ENCODE data around the gene MTF1. TPM values are rescaled to one million over a fixed set of nuclear protein-coding genes. Genes with fewer than 3 reads are reported as not detected.

MTF1 gene
- total RNA-seq, 1 donor from 2014 or later, result 14.8 TPM

- Mint-ChIP-seq H3K36me3 (ENCODE audit: low read depth) (peaks cover 24% of the 10 kb centered on the region), H3K4me1 (ENCODE audit: low read depth) (peaks cover 32% of the 10 kb centered on the region), H3K27me3 (ENCODE audit: low read depth) (no peaks in the 10 kb centered on the region), H3K4me3 (ENCODE audit: unreplicated experiment) (peak overlapping the region; percentile 78), H3K27ac (ENCODE audit: unreplicated experiment) (peak overlapping the region; percentile 70), H3K9me3 (ENCODE audit: low read depth) (no peaks in the 10 kb centered on the region)
- TF ChIP-seq, protein P1, sequence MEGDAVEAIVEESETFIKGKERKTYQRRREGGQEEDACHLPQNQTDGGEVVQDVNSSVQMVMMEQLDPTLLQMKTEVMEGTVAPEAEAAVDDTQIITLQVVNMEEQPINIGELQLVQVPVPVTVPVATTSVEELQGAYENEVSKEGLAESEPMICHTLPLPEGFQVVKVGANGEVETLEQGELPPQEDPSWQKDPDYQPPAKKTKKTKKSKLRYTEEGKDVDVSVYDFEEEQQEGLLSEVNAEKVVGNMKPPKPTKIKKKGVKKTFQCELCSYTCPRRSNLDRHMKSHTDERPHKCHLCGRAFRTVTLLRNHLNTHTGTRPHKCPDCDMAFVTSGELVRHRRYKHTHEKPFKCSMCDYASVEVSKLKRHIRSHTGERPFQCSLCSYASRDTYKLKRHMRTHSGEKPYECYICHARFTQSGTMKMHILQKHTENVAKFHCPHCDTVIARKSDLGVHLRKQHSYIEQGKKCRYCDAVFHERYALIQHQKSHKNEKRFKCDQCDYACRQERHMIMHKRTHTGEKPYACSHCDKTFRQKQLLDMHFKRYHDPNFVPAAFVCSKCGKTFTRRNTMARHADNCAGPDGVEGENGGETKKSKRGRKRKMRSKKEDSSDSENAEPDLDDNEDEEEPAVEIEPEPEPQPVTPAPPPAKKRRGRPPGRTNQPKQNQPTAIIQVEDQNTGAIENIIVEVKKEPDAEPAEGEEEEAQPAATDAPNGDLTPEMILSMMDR (IDR thresholded peaks at IDR 0.05), result no peak
- no peak for DNase-seq (ENCODE audit: low spot score)
Observed at GRCh38 chr1:37807220-37807554, 52.2 kb downstream of the MTF1 start.

DNA sequence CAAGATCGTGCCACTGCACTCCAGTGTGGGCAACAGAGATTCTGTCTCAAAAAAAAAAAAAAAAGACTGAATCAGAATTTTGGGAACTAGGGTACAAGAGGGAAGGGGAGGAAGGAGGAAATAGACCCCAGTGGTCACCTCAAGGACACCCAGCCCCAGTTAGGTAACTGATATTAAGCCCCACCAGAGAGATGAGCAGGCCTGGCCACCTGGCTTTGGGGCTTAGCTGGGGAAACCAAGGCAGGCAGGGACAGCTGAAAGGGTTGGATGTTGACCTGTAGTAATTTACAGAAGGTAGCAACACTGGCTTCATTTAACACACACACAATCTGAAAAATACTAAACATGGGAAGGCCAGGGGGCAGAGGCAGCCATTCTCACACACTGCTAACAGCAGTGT, 57.0 kb downstream of the MTF1 start:
- H3K4me1 Mint-ChIP-seq (ENCODE audit: low read depth), result peaks cover 12% of the 10 kb centered on the region

DNA sequence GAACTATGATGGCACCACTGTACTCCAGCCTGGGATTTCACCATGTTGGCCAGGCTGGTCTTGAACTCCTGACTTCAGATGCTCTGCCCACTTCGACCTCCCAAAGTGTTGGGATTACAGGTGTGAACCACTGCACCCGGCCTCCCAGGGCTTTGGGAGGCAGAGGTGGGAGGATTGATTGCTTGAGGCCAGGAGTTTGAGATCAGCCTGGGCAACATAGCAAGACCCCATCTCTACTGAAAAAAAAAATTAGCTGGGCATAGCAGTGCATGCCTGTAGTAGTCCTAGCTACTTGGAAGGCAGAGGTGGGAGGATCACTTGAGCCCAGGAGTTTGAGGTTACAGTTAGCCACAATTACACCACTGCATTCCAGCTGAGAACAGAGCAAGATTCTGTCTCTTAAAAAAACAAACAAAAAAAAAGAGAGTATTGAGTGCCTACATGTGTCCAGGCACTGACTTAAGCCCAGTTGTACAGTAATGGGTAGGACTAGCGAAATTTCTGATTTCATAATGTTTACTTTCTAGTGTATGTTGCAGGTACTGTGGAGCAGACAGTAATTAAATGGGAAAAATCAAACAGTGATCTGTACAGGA, 61.5 kb downstream of the MTF1 start:
- DNase-seq (ENCODE audit: low spot score), result no peak
- Mint-ChIP-seq H3K36me3 (ENCODE audit: low read depth) (peaks cover 11% of the 10 kb centered on the region), H3K27me3 (ENCODE audit: low read depth) (no peaks in the 10 kb centered on the region), H3K4me3 (ENCODE audit: unreplicated experiment) (no peak overlapping the region), H3K9me3 (ENCODE audit: low read depth) (no peaks in the 10 kb centered on the region), H3K4me1 (ENCODE audit: low read depth) (peaks cover 14% of the 10 kb centered on the region), H3K27ac (ENCODE audit: unreplicated experiment) (no peak overlapping the region)
- TF ChIP-seq, protein P1 (IDR thresholded peaks at IDR 0.05), result no peak

More for the DNA sequence above, 57.0 kb downstream of the MTF1 start:
- DNase-seq (ENCODE audit: low spot score), result no peak
- Mint-ChIP-seq H3K27ac (ENCODE audit: unreplicated experiment) (peak overlapping the region; percentile 32), H3K27me3 (ENCODE audit: low read depth) (no peaks in the 10 kb centered on the region), H3K9me3 (ENCODE audit: low read depth) (no peaks in the 10 kb centered on the region), H3K4me3 (ENCODE audit: unreplicated experiment) (no peak overlapping the region), H3K36me3 (ENCODE audit: low read depth) (peaks cover 29% of the 10 kb centered on the region)
- TF ChIP-seq, protein P1 (IDR thresholded peaks at IDR 0.05), result no peak

GRCh38 chr1:37795340-37796125, 63.9 kb downstream of the MTF1 start:
- H3K36me3 Mint-ChIP-seq (ENCODE audit: low read depth), result peaks cover 4% of the 10 kb centered on the region
- no peak overlapping the region for H3K27ac Mint-ChIP-seq (ENCODE audit: unreplicated experiment)
- no peaks in the 10 kb centered on the region for H3K9me3 Mint-ChIP-seq (ENCODE audit: low read depth)
- H3K27me3 Mint-ChIP-seq (ENCODE audit: low read depth), result peaks cover 8% of the 10 kb centered on the region
- DNase-seq (ENCODE audit: low spot score), result no peak
- H3K4me1 Mint-ChIP-seq (ENCODE audit: low read depth), result peaks cover 14% of the 10 kb centered on the region
- peak overlapping the region; percentile 67 for H3K4me3 Mint-ChIP-seq (ENCODE audit: unreplicated experiment)
- TF ChIP-seq, protein P1 (IDR thresholded peaks at IDR 0.05), result no peak

GRCh38 chr1:37794372-37795339, 64.7 kb downstream of the MTF1 start:
- Mint-ChIP-seq H3K36me3 (ENCODE audit: low read depth) (peaks cover 4% of the 10 kb centered on the region), H3K9me3 (ENCODE audit: low read depth) (no peaks in the 10 kb centered on the region), H3K4me1 (ENCODE audit: low read depth) (peaks cover 14% of the 10 kb centered on the region), H3K27ac (ENCODE audit: unreplicated experiment) (no peak overlapping the region), H3K4me3 (ENCODE audit: unreplicated experiment) (peak overlapping the region; percentile 67), H3K27me3 (ENCODE audit: low read depth) (peaks cover 15% of the 10 kb centered on the region)
- DNase-seq (ENCODE audit: low spot score), result no peak
- TF ChIP-seq, protein P1 (IDR thresholded peaks at IDR 0.05), result no peak
